GM23338 (cell line): ENCODE data around the gene UBE2J1. TPM values are rescaled to one million over a fixed set of nuclear protein-coding genes. Genes with fewer than 3 reads are reported as not detected.

Source experiments
- ATAC-seq: fragments of 200-7000 bp; cut with Tn5 transposase; 3 replicates; pipeline ENCODE4 v1.9.1; 2020
- DNase-seq: peaks from one replicate; pipeline ENCODE4 v3.0.0-alpha.2; 2015; ENCODE audit warnings: low spot score
- H2AFZ ChIP-seq: fragments of 200-600 bp; sonication (generic); 2 replicates; pipeline ENCODE4 v1.8.0; 2016; ENCODE audit warnings: antibody characterized with exemption, mild to moderate bottlenecking, moderate library complexity
- H3F3A ChIP-seq: fragments of 200-600 bp; sonication (generic); replicated peaks from 2 replicates; pipeline ENCODE4 v1.8.0; 2017; ENCODE audit warnings: antibody characterized with exemption, mixed run types, low read depth
- H3K27ac ChIP-seq: fragments of 200-600 bp; sonication (generic); 2 replicates; pipeline ENCODE4 v1.6.1; 2016; ENCODE audit warnings: low read depth
- H3K27me3 ChIP-seq: fragments of 200-600 bp; sonication (generic); 2 replicates; pipeline ENCODE4 v1.8.0; 2016; ENCODE audit warnings: mild to moderate bottlenecking, mixed run types, moderate library complexity; ENCODE audit not compliant: insufficient read depth
- H3K36me3 ChIP-seq: fragments of 200-600 bp; sonication (generic); 2 replicates; pipeline ENCODE4 v1.8.0; 2016; ENCODE audit warnings: mild to moderate bottlenecking; ENCODE audit not compliant: insufficient read depth
- H3K4me1 ChIP-seq: fragments of 200-600 bp; sonication (generic); 2 replicates; pipeline ENCODE4 v1.8.0; 2016; ENCODE audit warnings: mild to moderate bottlenecking, moderate library complexity; ENCODE audit not compliant: insufficient read depth
- H3K4me2 ChIP-seq: fragments of 200-600 bp; sonication (generic); 2 replicates; pipeline ENCODE4 v1.7.1; 2017; ENCODE audit warnings: mixed run types
- H3K4me3 ChIP-seq: fragments of 200-600 bp; sonication (generic); 2 replicates; pipeline ENCODE4 v1.6.1; 2016; ENCODE audit warnings: mixed run types
- H3K79me2 ChIP-seq: fragments of 200-600 bp; sonication (generic); replicated peaks from 2 replicates; pipeline ENCODE4 v1.8.0; 2017; ENCODE audit warnings: mild to moderate bottlenecking; ENCODE audit not compliant: insufficient read depth
- H3K9me2 ChIP-seq: fragments of 200-600 bp; sonication (generic); 2 replicates; pipeline ENCODE4 v1.8.0; 2017; ENCODE audit not compliant: insufficient read depth
- H4K20me1 ChIP-seq: fragments of 200-600 bp; sonication (generic); replicated peaks from 2 replicates; pipeline ENCODE4 v1.8.0; 2017; ENCODE audit warnings: mild to moderate bottlenecking; ENCODE audit not compliant: insufficient read depth
- H3K27ac Mint-ChIP-seq: 2 replicates; pipeline ENCODE4 v1.8.0; 2020; ENCODE audit warnings: inconsistent platforms, mild to moderate bottlenecking, moderate library complexity, mixed read lengths
- H3K27me3 Mint-ChIP-seq: 3 replicates; pipeline ENCODE4 v1.8.0; 2022; ENCODE audit warnings: low read depth, mild to moderate bottlenecking, moderate library complexity, mixed read lengths, inconsistent platforms; ENCODE audit not compliant: insufficient read depth, poor library complexity
- H3K36me3 Mint-ChIP-seq: 3 replicates; pipeline ENCODE4 v1.8.0; 2021; ENCODE audit warnings: low read depth, mild to moderate bottlenecking, inconsistent platforms, moderate library complexity, mixed read lengths
- H3K4me1 Mint-ChIP-seq: 3 replicates; pipeline ENCODE4 v1.8.0; 2020; ENCODE audit warnings: mild to moderate bottlenecking, inconsistent platforms, mixed read lengths
- H3K4me3 Mint-ChIP-seq: 3 replicates; pipeline ENCODE4 v1.8.0; 2021; ENCODE audit warnings: moderate library complexity, mild to moderate bottlenecking, inconsistent platforms, mixed read lengths
- H3K9me3 Mint-ChIP-seq: 3 replicates; pipeline ENCODE4 v1.8.0; 2020; ENCODE audit warnings: moderate library complexity, mild to moderate bottlenecking, inconsistent platforms, mixed read lengths
- CREB1 ChIP-seq: fragments of 250-450 bp; sonication (Bioruptor Pico); IDR thresholded peaks from 2 replicates; pipeline ENCODE4 v1.5.0; 2020; ENCODE audit warnings: low read depth, mild to moderate bottlenecking, moderate library complexity
- CTCF ChIP-seq, 2 experiments: fragments of 200-600 bp in 1 of 2; sonication (generic) in 1 of 2; conservative IDR thresholded peaks; 2 replicates each; pipeline versions ENCODE4 v1.5.1 to v1.6.1; 2016 to 2017; ENCODE audit warnings: antibody characterized with exemption in 2 of 2, low read depth in 2 of 2, mild to moderate bottlenecking in 2 of 2, moderate library complexity in 1 of 2
- ETS1 ChIP-seq: IDR thresholded peaks from 2 replicates; pipeline ENCODE4 v1.6.1; 2016; ENCODE audit warnings: antibody characterized with exemption
- EZH2 ChIP-seq: fragments of 200-600 bp; sonication (generic); IDR thresholded peaks from one replicate; pipeline ENCODE4 v1.8.0; 2017; ENCODE audit warnings: antibody characterized with exemption, mild to moderate bottlenecking, low read depth; ENCODE audit not compliant: unreplicated experiment
- EZH2phosphoT487 ChIP-seq: fragments of 200-600 bp; sonication (generic); IDR thresholded peaks from one replicate; pipeline ENCODE4 v1.8.1; 2018; ENCODE audit warnings: antibody characterized with exemption; ENCODE audit not compliant: unreplicated experiment
- JUNB ChIP-seq: IDR thresholded peaks from one replicate; pipeline ENCODE4 v1.6.1; 2016; ENCODE audit warnings: antibody characterized with exemption; ENCODE audit not compliant: unreplicated experiment
- NANOG ChIP-seq: IDR thresholded peaks from 2 replicates; pipeline ENCODE4 v1.6.1; 2016; ENCODE audit warnings: antibody characterized with exemption, borderline replicate concordance
- POLR2AphosphoS5 ChIP-seq: IDR thresholded peaks from 2 replicates; pipeline ENCODE4 v1.6.1; 2016; ENCODE audit warnings: antibody characterized with exemption, low read depth
- REST ChIP-seq: IDR thresholded peaks from one replicate; pipeline ENCODE4 v1.6.1; 2018; ENCODE audit warnings: antibody characterized with exemption; ENCODE audit not compliant: unreplicated experiment
- STAT1 ChIP-seq: IDR thresholded peaks from one replicate; pipeline ENCODE4 v1.6.1; 2016; ENCODE audit warnings: antibody characterized with exemption; ENCODE audit not compliant: unreplicated experiment
- ZNF114 ChIP-seq: fragments of 250-450 bp; sonication (Bioruptor Pico); IDR thresholded peaks from 2 replicates; pipeline ENCODE4 v1.5.0; 2020; ENCODE audit warnings: mild to moderate bottlenecking, moderate library complexity
- ZNF331 ChIP-seq: fragments of 250-450 bp; sonication (Bioruptor Pico); IDR thresholded peaks from 2 replicates; pipeline ENCODE4 v1.5.0; 2020; ENCODE audit warnings: low read depth, mild to moderate bottlenecking, moderate library complexity
- ZNF462 ChIP-seq: fragments of 250-450 bp; sonication (Bioruptor Pico); IDR thresholded peaks from 2 replicates; pipeline ENCODE4 v1.5.0; 2020; ENCODE audit warnings: mild to moderate bottlenecking, moderate library complexity
- polyA plus RNA-seq: library from polyadenylated mRNA; unstranded; fragments of >200 nt; fragmentation: Nextera tagmentation; extraction: Ambion mirVana; gene quantifications from 2 replicates; pipeline ENCODE4 v1.2.1, GENCODE V29; 2016
- total RNA-seq: library from RNA; depleted of rRNA; stranded (reverse); fragments of >200 nt; shearing (Covaris generic); gene quantifications from 2 replicates; pipeline ENCODE4 v1.2.3, GENCODE V29; 2014

UBE2J1 gene
- total and polyA plus RNA-seq, 2 experiments from 2014 or later, result 7.5 to 13.1 TPM

GRCh38 chr6:89321131-89321970 lies 31.2 kb downstream of the UBE2J1 start:
- Mint-ChIP-seq H3K4me3 (no peak overlapping the region), H3K27ac (no peak overlapping the region), H3K4me1 (peaks cover 17% of the 10 kb centered on the region), H3K36me3 (peaks cover 27% of the 10 kb centered on the region), H3K27me3 (peaks cover 2% of the 10 kb centered on the region), H3K9me3 (peaks cover 32% of the 10 kb centered on the region)
- ATAC-seq (no peak), DNase-seq (no peak)
- no peaks in the 10 kb centered on the region for H4K20me1 ChIP-seq
- no peaks in the 10 kb centered on the region for H3K79me2 ChIP-seq
- H3K9me2 ChIP-seq, result no peaks in the 10 kb centered on the region
- H3K36me3 ChIP-seq, result peaks cover 5% of the 10 kb centered on the region; the same call in 1 of the 2 replicates
- H3K27me3 ChIP-seq, result no peaks in the 10 kb centered on the region
- H3K4me3 ChIP-seq, result no peak overlapping the region
- H3K4me1 ChIP-seq, result no peaks in the 10 kb centered on the region
- H2AFZ ChIP-seq, result no peak overlapping the region
- H3K4me2 ChIP-seq, result no peak overlapping the region
- H3F3A ChIP-seq, result no peaks in the 10 kb centered on the region
- no peak overlapping the region for H3K27ac ChIP-seq
- TF ChIP-seq CTCF (conservative IDR thresholded peaks at IDR 0.05; ENCODE audit: low read depth in 2 of 2) (no peak), EZH2 (no peak), NANOG (no peak), ZNF331 (no peak), CREB1 (no peak), EZH2phosphoT487 (no peak), ZNF462 (no peak), ETS1 (no peak), STAT1 (no peak), ZNF114 (CRISPR knock-in tag) (no peak), REST (no peak), JUNB (no peak), POLR2AphosphoS5 (no peak)
